CD4-positive, alpha-beta T cell (primary cell): Measurements from ENCODE around the gene POU3F2. TPM values are rescaled to one million over a fixed set of nuclear protein-coding genes. Genes with fewer than 3 reads are reported as not detected.

Experiments
- ATAC-seq: fragments of 200-7000 bp; cut with Tn5 transposase; one replicate; pipeline ENCODE4 v1.10.0; 2022; ENCODE audit warnings: mild to moderate bottlenecking; ENCODE audit not compliant: poor library complexity
- CTCF ChIA-PET: fragments of 350-600 bp; sonication (Branson Sonifier 250); formaldehyde crosslinking; loops from one replicate; lab custom pipeline; 2021; ENCODE audit warnings: antibody characterized with exemption, inconsistent platforms; lab: Charles Lee
- POLR2A ChIA-PET: fragments of 350-600 bp; sonication (Branson Sonifier 250); formaldehyde crosslinking; loops from one replicate; lab custom pipeline; 2021; ENCODE audit warnings: antibody characterized with exemption, inconsistent platforms; lab: Charles Lee
- DNase-seq, 14 experiments: peaks; one replicate each; pipeline ENCODE4 v3.0.0-alpha.2; 2013 to 2020; ENCODE audit warnings: mixed read lengths in 2 of 14
- H3K27ac ChIP-seq, 2 donors: one replicate each; pipeline versions ENCODE4 v1.5.1 to v1.7.0; 2013; ENCODE audit warnings: low read length in 2 of 2, low read depth in 1 of 2, mild to moderate bottlenecking in 1 of 2
- H3K27me3 ChIP-seq, 2 experiments: 1 replicate in 1 of 2; 2 replicates in 1 of 2; pipeline versions ENCODE4 v1.6.1 to v1.7.0; 2013; ENCODE audit warnings: low read length in 2 of 2, control low read depth in 1 of 2, mild to moderate bottlenecking in 1 of 2, moderate library complexity in 1 of 2; ENCODE audit not compliant: insufficient read depth in 2 of 2, control insufficient read depth in 1 of 2
- H3K36me3 ChIP-seq: one replicate; pipeline ENCODE4 v1.6.1; 2013; ENCODE audit warnings: low read length, control low read depth; ENCODE audit not compliant: insufficient read depth
- H3K4me1 ChIP-seq: one replicate; pipeline ENCODE4 v1.6.1; 2013; ENCODE audit warnings: low read length, control low read depth; ENCODE audit not compliant: insufficient read depth
- H3K4me3 ChIP-seq: one replicate; pipeline ENCODE4 v1.5.1; 2013; ENCODE audit warnings: mild to moderate bottlenecking, low read length, moderate library complexity
- H3K9me3 ChIP-seq, 2 experiments: 1 replicate in 1 of 2; 2 replicates in 1 of 2; pipeline versions ENCODE4 v1.6.1 to v1.7.0; 2013; ENCODE audit warnings: low read length in 2 of 2, mild to moderate bottlenecking in 2 of 2, control low read depth in 1 of 2, moderate library complexity in 1 of 2; ENCODE audit not compliant: control insufficient read depth in 1 of 2, insufficient read depth in 1 of 2
- H3K27ac Mint-ChIP-seq: one replicate; pipeline ENCODE4 v1.8.0; 2020; ENCODE audit warnings: mixed read lengths
- H3K27me3 Mint-ChIP-seq: one replicate; pipeline ENCODE4 v1.8.0; 2021; ENCODE audit warnings: mixed read lengths
- H3K36me3 Mint-ChIP-seq: one replicate; pipeline ENCODE4 v1.8.0; 2021; ENCODE audit warnings: low read depth, mixed read lengths
- H3K4me1 Mint-ChIP-seq: one replicate; pipeline ENCODE4 v1.8.0; 2021; ENCODE audit warnings: low read depth, mixed read lengths
- H3K4me3 Mint-ChIP-seq: one replicate; pipeline ENCODE4 v1.8.0; 2020; ENCODE audit warnings: mild to moderate bottlenecking, mixed read lengths
- H3K9me3 Mint-ChIP-seq: one replicate; pipeline ENCODE4 v1.8.0; 2020; ENCODE audit warnings: mixed read lengths
- intact Hi-C, 2 experiments: fragments of 100-400 bp; cut with DNase I in 1 of 2; cut with micrococcal nuclease in 1 of 2; formaldehyde crosslinking; loops; one replicate each; pipeline versions ENCODE4 v1.15.1 to v1.9.0; 2023 to 2025; cut with DNase I, micrococcal nuclease
- polyA plus RNA-seq, 2 donors: library from polyadenylated mRNA; unstranded; fragments of 120-200 nt; gene quantifications; one replicate each; pipeline ENCODE4 v1.2.1, GENCODE V29; 2013
- total RNA-seq, 174 experiments: library from RNA in 2 of 174; stranded (reverse) in 2 of 174; gene quantifications; one replicate each; pipeline ENCODE4 v1.2.3 and lab custom pipeline; 2021 to 2026
- TF ChIP-seq, protein P1 (sequence below): fragments of 200-600 bp; IDR thresholded peaks from one replicate; pipeline ENCODE4 v1.8.0; 2022; ENCODE audit warnings: antibody characterized with exemption, mild to moderate bottlenecking

The POU3F2 gene
- not detected for total RNA-seq
- 0.01 TPM for polyA plus RNA-seq (2013, experiment 1 of 2)
- 0.01 TPM for polyA plus RNA-seq (2013, experiment 2 of 2)
- total RNA-seq (lab: John Stamatoyannopoulos, UW), result 0 to 0.14 (median 0) reads per million in 172 experiments

DNA sequence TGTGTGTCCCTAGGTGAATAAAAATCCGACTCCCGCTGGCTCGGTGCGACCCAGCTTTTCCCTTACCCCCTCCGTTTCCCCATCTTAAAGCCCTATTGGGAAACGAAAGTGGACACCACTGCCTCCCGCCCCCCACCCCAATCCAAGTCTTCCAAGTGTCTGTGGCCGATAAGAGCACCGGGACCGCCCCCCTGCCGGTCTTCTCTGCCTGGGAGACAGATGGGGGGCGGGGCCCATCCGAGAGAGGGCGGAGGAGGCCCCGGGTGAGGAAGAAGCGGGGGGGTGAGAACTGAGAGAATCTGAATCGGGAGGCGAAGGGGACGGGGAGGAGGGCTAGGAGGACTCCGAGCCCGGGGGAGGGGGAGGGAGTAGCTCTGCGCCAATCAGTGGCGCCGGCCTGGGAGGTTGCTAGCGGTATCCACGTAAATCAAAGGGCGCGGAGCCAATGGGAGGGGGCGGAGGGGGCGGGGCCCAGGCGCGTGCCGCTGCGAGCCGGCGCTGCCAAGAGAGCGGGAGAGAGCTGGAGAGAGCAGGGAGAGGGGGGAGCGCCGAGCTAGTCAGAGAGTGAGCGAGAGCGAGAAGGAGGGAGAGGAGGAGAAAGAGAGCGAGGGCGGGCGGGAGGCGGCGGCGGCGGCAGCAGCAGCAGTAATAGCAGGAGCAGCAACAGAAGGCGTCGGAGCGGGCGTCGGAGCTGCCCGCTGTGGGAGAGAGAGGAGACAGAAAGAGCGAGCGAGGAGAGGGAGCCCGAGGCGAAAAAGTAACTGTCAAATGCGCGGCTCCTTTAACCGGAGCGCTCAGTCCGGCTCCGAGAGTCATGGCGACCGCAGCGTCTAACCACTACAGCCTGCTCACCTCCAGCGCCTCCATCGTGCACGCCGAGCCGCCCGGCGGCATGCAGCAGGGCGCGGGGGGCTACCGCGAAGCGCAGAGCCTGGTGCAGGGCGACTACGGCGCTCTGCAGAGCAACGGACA, at the start of gene POU3F2:
Gene POU3F2, plus strand, starts transcription at position 515 of the 972 bp plus-strand sequence. Its CDS starts 300 bp downstream, at position 815.
- peak within 1 kb of the TSS; percentile 62 for H3K4me3 ChIP-seq
- TF ChIP-seq, protein P1, sequence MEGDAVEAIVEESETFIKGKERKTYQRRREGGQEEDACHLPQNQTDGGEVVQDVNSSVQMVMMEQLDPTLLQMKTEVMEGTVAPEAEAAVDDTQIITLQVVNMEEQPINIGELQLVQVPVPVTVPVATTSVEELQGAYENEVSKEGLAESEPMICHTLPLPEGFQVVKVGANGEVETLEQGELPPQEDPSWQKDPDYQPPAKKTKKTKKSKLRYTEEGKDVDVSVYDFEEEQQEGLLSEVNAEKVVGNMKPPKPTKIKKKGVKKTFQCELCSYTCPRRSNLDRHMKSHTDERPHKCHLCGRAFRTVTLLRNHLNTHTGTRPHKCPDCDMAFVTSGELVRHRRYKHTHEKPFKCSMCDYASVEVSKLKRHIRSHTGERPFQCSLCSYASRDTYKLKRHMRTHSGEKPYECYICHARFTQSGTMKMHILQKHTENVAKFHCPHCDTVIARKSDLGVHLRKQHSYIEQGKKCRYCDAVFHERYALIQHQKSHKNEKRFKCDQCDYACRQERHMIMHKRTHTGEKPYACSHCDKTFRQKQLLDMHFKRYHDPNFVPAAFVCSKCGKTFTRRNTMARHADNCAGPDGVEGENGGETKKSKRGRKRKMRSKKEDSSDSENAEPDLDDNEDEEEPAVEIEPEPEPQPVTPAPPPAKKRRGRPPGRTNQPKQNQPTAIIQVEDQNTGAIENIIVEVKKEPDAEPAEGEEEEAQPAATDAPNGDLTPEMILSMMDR, result no peak
- ChIA-PET CTCF (interaction anchor here (1.2 kb wide), 1 partner anchor 11 kb away, joined by 3 read pairs; no protein-coding TSS in a partner anchor), POLR2A (interaction anchor here (0.6 to 1.2 kb wide), 3 partner anchors 11 to 1667 kb away, joined by 3 to 4 read pairs (median 3); no protein-coding TSS in a partner anchor)
- ATAC-seq (peak; percentile 73), DNase-seq (peak; percentile 33 to 82 (median 55))
- peaks cover 55% of the 10 kb centered on the region for H3K4me1 ChIP-seq
- Mint-ChIP-seq H3K4me3 (peak within 1 kb of the TSS; percentile 91), H3K4me1 (peaks cover 41% of the 10 kb centered on the region), H3K36me3 (peaks cover 6% of the 10 kb centered on the region), H3K9me3 (no peaks in the 10 kb centered on the region), H3K27ac (no peak within 1 kb of the TSS), H3K27me3 (peaks cover 94% of the 10 kb centered on the region)
- peaks cover 61 to 87% of the 10 kb centered on the region in 2 experiments for H3K27me3 ChIP-seq
- H3K27ac ChIP-seq, result no peak within 1 kb of the TSS
- H3K36me3 ChIP-seq, result no peaks in the 10 kb centered on the region
- peaks cover 4 to 29% of the 10 kb centered on the region in 2 experiments for H3K9me3 ChIP-seq
- intact Hi-C loops, result loop anchor here (5.0 kb wide), 2 partner anchors 113 to 1623 kb away; partner anchors contain the start of gene FBXL4 (in 1 of the 2)

- no peaks in the 10 kb centered on the region for H3K36me3 ChIP-seq
- Mint-ChIP-seq H3K4me1 (no peaks in the 10 kb centered on the region), H3K9me3 (no peaks in the 10 kb centered on the region), H3K27ac (no peak overlapping the region), H3K27me3 (peaks cover 67% of the 10 kb centered on the region), H3K4me3 (no peak overlapping the region), H3K36me3 (no peaks in the 10 kb centered on the region)
- no peak overlapping the region for H3K4me3 ChIP-seq
- no peaks in the 10 kb centered on the region for H3K4me1 ChIP-seq
- ATAC-seq (no peak), DNase-seq (no peak)
- H3K27me3 ChIP-seq, result peaks cover 10 to 31% of the 10 kb centered on the region in 2 experiments
- H3K9me3 ChIP-seq, result no peaks in the 10 kb centered on the region
- POLR2A ChIA-PET, result no interaction called here
- TF ChIP-seq, protein P1, result no peak
- H3K27ac ChIP-seq, result no peak overlapping the region
- CTCF ChIA-PET, result no interaction called here
- intact Hi-C loops, result no loop called here
Observed at GRCh38 chr6:98787435-98787834, 46.9 kb upstream of the POU3F2 start.

DNA sequence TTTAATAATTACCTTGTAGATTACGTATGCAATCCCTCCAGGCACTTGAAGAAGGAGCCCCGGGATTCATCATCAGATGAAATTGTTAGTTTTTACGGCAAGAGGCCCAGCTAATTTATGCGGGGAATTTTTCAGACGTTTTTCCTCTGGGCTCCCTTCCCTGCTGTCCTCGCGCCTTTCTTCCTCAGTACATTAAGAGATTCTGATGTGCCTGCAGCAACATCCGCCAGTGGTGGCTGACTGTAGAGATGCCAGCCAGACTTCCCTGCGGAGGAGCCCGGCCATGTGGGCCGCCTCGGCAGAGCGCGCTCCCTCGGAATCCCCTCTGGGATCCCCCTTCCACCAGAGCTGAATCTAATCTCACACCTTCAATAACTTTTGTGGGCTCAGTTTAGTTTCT, 46.4 kb upstream of the POU3F2 start:
- no peak overlapping the region for H3K4me3 ChIP-seq
- peaks cover 66% of the 10 kb centered on the region for H3K27me3 Mint-ChIP-seq
- H3K27ac Mint-ChIP-seq, result no peak overlapping the region
- H3K4me3 Mint-ChIP-seq, result no peak overlapping the region
- intact Hi-C loops, result no loop called here
- no peaks in the 10 kb centered on the region for H3K9me3 ChIP-seq
- TF ChIP-seq, protein P1, result no peak
- ATAC-seq (no peak), DNase-seq (no peak)
- POLR2A ChIA-PET, result no interaction called here
- H3K4me1 Mint-ChIP-seq, result no peaks in the 10 kb centered on the region
- no peak overlapping the region for H3K27ac ChIP-seq
- H3K36me3 ChIP-seq, result no peaks in the 10 kb centered on the region
- CTCF ChIA-PET, result no interaction called here
- peaks cover 10 to 32% of the 10 kb centered on the region in 2 experiments for H3K27me3 ChIP-seq
- H3K36me3 Mint-ChIP-seq, result no peaks in the 10 kb centered on the region
- no peaks in the 10 kb centered on the region for H3K9me3 Mint-ChIP-seq
- no peaks in the 10 kb centered on the region for H3K4me1 ChIP-seq
